Tibial nerve (tissue), 4 donors: Measurements from ENCODE around the gene GABRA5. TPM values are rescaled to one million over a fixed set of nuclear protein-coding genes. Genes with fewer than 3 reads are reported as not detected.

Experiments used
- DNase-seq, 2 donors: peaks; one replicate each; pipeline ENCODE4 v3.0.0-alpha.2; 2019; ENCODE audit warnings: low spot score in 2 of 2
- H3K27ac ChIP-seq, 4 donors: fragments of 200-600 bp; sonication (generic) in 3 of 4; one replicate each; pipeline ENCODE4 v1.5.1; 2017 to 2019; ENCODE audit warnings: mild to moderate bottlenecking in 1 of 4
- H3K27me3 ChIP-seq, 2 donors: fragments of 200-600 bp; sonication (generic) in 1 of 2; one replicate each; pipeline versions ENCODE4 v1.5.1 to v1.6.0; 2017 to 2019
- H3K36me3 ChIP-seq, 3 donors: fragments of 200-600 bp; sonication (generic); one replicate each; pipeline ENCODE4 v1.5.1; 2018 to 2019
- H3K4me1 ChIP-seq, 4 donors: fragments of 200-600 bp; sonication (generic) in 3 of 4; one replicate each; pipeline ENCODE4 v1.5.1; 2017 to 2019
- H3K4me3 ChIP-seq, 4 donors: fragments of 200-600 bp; sonication (generic) in 3 of 4; one replicate each; pipeline ENCODE4 v1.5.1; 2017 to 2019; ENCODE audit warnings: mild to moderate bottlenecking in 1 of 4, moderate library complexity in 1 of 4
- H3K9me3 ChIP-seq, 4 donors: fragments of 200-600 bp; sonication (generic) in 3 of 4; one replicate each; pipeline ENCODE4 v1.5.1; 2017 to 2019
- CTCF ChIP-seq, 5 experiments: fragments of 200-600 bp in 3 of 5; fragments of 450-650 bp in 2 of 5; sonication (generic) in 3 of 5; IDR thresholded peaks; one replicate each; pipeline ENCODE4 v1.5.1; 2016 to 2019; ENCODE audit warnings: antibody characterized with exemption in 5 of 5, mild to moderate bottlenecking in 3 of 5, moderate library complexity in 2 of 5
- EP300 ChIP-seq, 2 donors: sonication (generic); formaldehyde crosslinking; IDR thresholded peaks; one replicate each; pipeline ENCODE4 v1.6.1; 2017; ENCODE audit warnings: antibody characterized with exemption in 2 of 2, mild to moderate bottlenecking in 1 of 2
- POLR2A ChIP-seq, 2 donors: fragments of 450-650 bp; IDR thresholded peaks; one replicate each; pipeline ENCODE4 v1.6.1; 2017; ENCODE audit warnings: antibody characterized with exemption in 2 of 2, mild to moderate bottlenecking in 2 of 2, moderate library complexity in 2 of 2
- WGBS, 2 donors: methylation state at CpG; one replicate each; pipeline ENCODE4 v1.1.5; 2018; 5-methylcytosine and 5-hydroxymethylcytosine counted together
- total RNA-seq, 4 donors: library from RNA; depleted of rRNA; stranded (reverse); fragments of >200 nt; gene quantifications; one replicate each; pipeline ENCODE4 v1.1.0, GENCODE V29; 2016

The GABRA5 gene
- total RNA-seq, 4 donors from 2014 or later = not detected

- WGBS, 2 donors = 56 to 58% methylated on average over 7 of the region's 7 CpGs
- Histone ChIP-seq H3K9me3 (no peaks in the 10 kb centered on the region), H3K27ac (no peak overlapping the region), H3K27me3 (peaks cover 5 to 32% of the 10 kb centered on the region in 2 donors), H3K4me3 (no peak overlapping the region), H3K36me3 (no peaks in the 10 kb centered on the region), H3K4me1 (peaks cover 0 to 9% (median 0%) of the 10 kb centered on the region in 4 donors)
- DNase-seq = no peak
- TF ChIP-seq EP300 (IDR thresholded peaks at IDR 0.05) (no peak), POLR2A (IDR thresholded peaks at IDR 0.05) (no peak), CTCF (IDR thresholded peaks at IDR 0.05) (no peak)
These were observed 5.3 kb downstream of the GABRA5 start for GRCh38 chr15:26872206-26872605.

DNA sequence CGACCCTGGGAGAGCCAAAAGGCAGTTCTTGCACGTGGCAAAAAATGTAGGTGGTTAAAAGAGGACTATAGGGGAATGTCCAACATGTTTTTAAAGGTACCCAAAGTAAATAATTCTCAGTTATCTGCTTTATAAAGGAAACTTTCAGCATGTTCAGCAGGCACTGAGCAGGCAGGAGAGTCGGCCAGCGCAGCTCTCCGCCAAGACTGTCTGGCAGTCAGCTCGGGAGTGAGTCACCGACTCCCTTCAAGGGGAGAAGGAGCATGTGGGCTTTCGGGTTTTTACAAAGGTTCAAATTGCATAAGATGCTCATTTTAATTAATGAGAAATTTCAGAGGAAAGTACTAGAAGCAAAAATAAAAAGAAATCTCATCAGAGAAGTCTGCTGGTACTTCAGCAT lies 7.0 kb downstream of the GABRA5 start:
- no peak overlapping the region for H3K27ac ChIP-seq
- H3K36me3 ChIP-seq = no peaks in the 10 kb centered on the region
- peaks cover 0 to 18% of the 10 kb centered on the region in 2 donors for H3K27me3 ChIP-seq
- no peak overlapping the region for H3K4me3 ChIP-seq
- no peak for TF ChIP-seq POLR2A (IDR thresholded peaks at IDR 0.05)
- TF ChIP-seq CTCF (IDR thresholded peaks at IDR 0.05) = no peak
- TF ChIP-seq EP300 (IDR thresholded peaks at IDR 0.05) = no peak
- 46 to 58% methylated on average over 8 of the region's 8 CpGs for WGBS, 2 donors
- H3K9me3 ChIP-seq = no peaks in the 10 kb centered on the region
- no peaks in the 10 kb centered on the region for H3K4me1 ChIP-seq
- DNase-seq = no peak

- 79 to 83% methylated on average over 6 of the region's 6 CpGs for WGBS, 2 donors
- Histone ChIP-seq H3K4me3 (no peak overlapping the region), H3K27ac (no peak overlapping the region), H3K9me3 (no peaks in the 10 kb centered on the region), H3K4me1 (no peaks in the 10 kb centered on the region), H3K36me3 (no peaks in the 10 kb centered on the region), H3K27me3 (peaks cover 0 to 8% of the 10 kb centered on the region in 2 donors)
- DNase-seq = no peak
- no peak for TF ChIP-seq POLR2A (IDR thresholded peaks at IDR 0.05)
- no peak for TF ChIP-seq EP300 (IDR thresholded peaks at IDR 0.05)
- no peak for TF ChIP-seq CTCF (IDR thresholded peaks at IDR 0.05)
These were observed 8.1 kb downstream of the GABRA5 start for GRCh38 chr15:26874774-26875475.

DNA sequence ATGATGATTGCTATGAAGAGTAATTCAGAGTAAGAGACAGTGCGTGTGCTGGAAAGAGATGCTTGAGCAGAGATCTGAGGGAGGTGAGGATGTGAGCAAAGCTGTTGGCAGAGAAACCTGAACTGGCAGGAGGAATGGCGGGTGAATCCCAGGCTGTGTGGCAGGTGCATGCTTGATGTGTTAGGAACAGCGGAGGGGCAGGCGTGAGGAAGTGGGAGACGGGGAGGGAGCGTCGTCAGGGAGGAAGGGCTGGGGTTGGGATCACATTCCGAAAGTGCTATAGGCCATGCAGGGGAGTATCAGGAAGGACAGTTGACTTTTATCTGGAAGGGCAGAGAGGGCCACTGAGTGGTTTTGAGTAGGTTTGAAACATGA lies 8.6 kb downstream of the GABRA5 start:
- Histone ChIP-seq H3K4me3 (no peak overlapping the region), H3K27me3 (peaks cover 0 to 5% of the 10 kb centered on the region in 2 donors), H3K27ac (no peak overlapping the region), H3K4me1 (no peaks in the 10 kb centered on the region), H3K36me3 (no peaks in the 10 kb centered on the region), H3K9me3 (no peaks in the 10 kb centered on the region)
- 83 to 84% methylated on average over 8 of the region's 8 CpGs for WGBS, 2 donors
- TF ChIP-seq CTCF (IDR thresholded peaks at IDR 0.05) = no peak
- no peak for TF ChIP-seq POLR2A (IDR thresholded peaks at IDR 0.05)
- TF ChIP-seq EP300 (IDR thresholded peaks at IDR 0.05) = no peak
- no peak for DNase-seq

DNA sequence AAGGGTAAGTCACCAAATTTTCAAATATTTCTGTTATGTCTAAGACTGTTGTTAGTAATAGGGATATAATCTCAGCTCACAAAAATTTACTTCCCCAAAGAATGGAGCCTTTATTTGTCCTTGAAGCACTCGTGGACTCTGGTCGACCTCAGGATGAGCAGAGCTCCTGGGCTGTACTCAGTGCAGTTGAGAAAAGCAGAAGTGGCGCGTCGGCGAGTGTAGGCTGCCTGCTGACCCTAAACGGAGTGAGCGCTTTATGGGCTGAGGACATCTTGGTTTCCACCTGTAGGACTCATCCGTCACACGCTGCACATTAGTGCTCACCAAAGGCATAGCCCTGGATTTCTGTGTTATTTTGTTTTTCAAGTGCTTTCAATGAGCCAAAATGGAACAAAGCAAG lies 11.0 kb downstream of the GABRA5 start:
- TF ChIP-seq EP300 (IDR thresholded peaks at IDR 0.05) = no peak
- TF ChIP-seq CTCF (IDR thresholded peaks at IDR 0.05) = no peak
- TF ChIP-seq POLR2A (IDR thresholded peaks at IDR 0.05) = no peak
- Histone ChIP-seq H3K36me3 (no peaks in the 10 kb centered on the region), H3K4me1 (no peaks in the 10 kb centered on the region), H3K27ac (no peak overlapping the region), H3K9me3 (no peaks in the 10 kb centered on the region), H3K27me3 (peaks cover 0 to 5% of the 10 kb centered on the region in 2 donors), H3K4me3 (no peak overlapping the region)
- WGBS, 2 donors = 62 to 66% methylated on average over 10 of the region's 10 CpGs
- no peak for DNase-seq
